GM19193 (cell line): ENCODE measurements around the gene GRIA1.

ENCODE experiments used
- POLR2A ChIP-seq: IDR thresholded peaks from 4 replicates; pipeline ENCODE4 v1.6.1; 2011; ENCODE audit not compliant: insufficient read depth, insufficient read length; ENCODE audit errors: extremely low read depth

The GRIA1 gene

GRCh38 chr5:153774686-153775085, 284.2 kb downstream of the GRIA1 start:
- no peak for TF ChIP-seq POLR2A

DNA sequence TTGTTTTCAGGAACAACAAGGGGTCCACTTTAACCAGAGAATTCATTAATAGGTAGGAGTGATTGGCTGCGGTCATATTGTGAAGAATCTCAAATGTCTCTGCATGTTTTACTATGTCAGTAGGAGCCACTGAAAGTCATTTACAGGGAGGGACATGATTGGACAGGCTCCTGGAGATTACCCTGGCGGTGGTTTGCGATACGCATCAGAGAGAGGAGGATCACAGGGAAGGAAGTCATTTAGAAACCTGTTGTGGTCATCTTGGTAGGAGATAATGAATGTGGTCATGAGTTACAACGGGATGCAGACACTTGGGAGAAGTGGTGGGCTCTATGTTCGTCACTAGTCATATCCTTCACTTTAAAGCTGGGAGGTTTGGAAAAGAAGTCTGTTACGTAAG, 285.5 kb downstream of the GRIA1 start:
- TF ChIP-seq POLR2A: no peak

GRCh38 chr5:153777681-153778581, 287.5 kb downstream of the GRIA1 start:
- no peak for TF ChIP-seq POLR2A

- TF ChIP-seq POLR2A: no peak
These were observed 289.4 kb downstream of the GRIA1 start for GRCh38 chr5:153779836-153780235.

GRCh38 chr5:153780876-153781705, 290.6 kb downstream of the GRIA1 start:
- TF ChIP-seq POLR2A: no peak

- no peak for TF ChIP-seq POLR2A
These were observed 292.3 kb downstream of the GRIA1 start for GRCh38 chr5:153782589-153783361.

GRCh38 chr5:153783362-153783658, 292.8 kb downstream of the GRIA1 start:
- no peak for TF ChIP-seq POLR2A

DNA sequence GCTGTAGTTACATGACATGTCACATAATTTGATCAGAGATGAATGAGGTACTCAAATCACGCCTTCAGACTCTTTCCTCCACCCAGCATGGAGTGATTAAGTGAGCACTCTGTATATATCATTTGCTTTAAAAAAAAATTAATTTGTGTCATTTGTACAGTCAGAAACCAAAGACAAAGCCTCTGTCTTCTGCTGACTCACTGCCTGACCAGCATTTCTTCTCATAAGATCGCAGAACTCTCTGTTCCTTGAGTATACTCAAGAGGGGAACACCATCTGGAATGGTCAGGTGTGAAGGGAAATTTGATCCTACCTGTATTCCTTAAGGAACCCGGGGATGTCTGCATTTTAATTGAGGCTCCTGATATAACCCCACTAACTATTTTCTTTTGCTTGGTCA, 293.8 kb downstream of the GRIA1 start:
- no peak for TF ChIP-seq POLR2A

DNA sequence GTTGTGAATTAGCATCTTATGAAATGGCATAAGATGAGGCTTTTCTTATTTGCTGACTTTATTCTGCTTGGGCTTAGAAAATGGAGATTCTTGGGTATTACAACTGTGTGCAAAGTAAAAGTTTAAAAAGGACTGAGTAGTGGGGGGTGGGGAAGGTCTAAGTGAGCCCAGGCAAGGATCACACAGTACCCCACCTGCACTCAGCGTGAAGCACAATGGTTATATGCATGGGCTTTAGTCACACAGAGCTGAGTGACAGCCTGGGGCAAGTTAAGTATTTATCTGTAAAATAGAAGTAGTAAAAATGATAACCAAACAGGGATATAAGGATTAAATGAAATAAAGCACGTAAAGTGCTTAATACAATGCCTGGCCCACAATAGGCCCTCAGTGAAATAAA, 300.9 kb downstream of the GRIA1 start:
- no peak for TF ChIP-seq POLR2A

GRCh38 chr5:153792305-153792704, 301.8 kb downstream of the GRIA1 start:
- TF ChIP-seq POLR2A: no peak

DNA sequence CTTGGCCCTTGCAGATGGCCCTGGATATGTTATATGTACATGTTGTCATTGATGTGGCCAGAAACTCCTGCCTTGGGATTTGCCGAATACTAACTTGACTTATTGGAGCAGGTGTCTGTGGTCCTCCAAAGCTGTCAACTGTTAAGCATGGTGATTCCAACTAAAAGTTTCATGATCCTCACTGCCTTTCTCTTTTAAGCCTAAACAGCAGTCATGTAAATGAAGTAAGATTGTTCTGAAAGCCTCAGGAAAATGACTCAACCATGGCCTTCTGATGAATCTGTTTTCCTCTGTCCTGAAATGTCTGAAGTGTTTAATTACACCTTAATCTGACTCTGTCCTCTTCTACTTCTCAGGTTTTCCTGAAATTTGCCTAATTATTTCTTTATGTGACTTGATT, 303.2 kb downstream of the GRIA1 start:
- no peak for TF ChIP-seq POLR2A

DNA sequence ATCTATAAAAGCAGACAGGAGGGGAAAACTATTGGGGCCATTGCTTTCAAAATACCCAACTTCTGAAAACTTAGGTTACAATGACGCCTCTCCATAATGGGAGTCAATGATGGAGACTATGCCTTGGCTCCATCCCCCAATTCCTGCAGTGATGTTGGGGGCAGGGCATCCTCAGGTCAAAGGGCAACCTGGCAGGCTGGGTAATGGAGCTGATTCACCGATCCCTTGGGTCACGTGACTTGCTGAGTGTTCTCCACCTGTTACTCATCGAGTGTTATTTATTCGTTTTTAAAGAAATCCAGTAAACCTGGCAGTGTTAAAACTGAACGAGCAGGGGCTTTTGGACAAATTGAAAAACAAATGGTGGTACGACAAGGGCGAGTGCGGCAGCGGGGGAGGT, 303.9 kb downstream of the GRIA1 start:
- TF ChIP-seq POLR2A: no peak

DNA sequence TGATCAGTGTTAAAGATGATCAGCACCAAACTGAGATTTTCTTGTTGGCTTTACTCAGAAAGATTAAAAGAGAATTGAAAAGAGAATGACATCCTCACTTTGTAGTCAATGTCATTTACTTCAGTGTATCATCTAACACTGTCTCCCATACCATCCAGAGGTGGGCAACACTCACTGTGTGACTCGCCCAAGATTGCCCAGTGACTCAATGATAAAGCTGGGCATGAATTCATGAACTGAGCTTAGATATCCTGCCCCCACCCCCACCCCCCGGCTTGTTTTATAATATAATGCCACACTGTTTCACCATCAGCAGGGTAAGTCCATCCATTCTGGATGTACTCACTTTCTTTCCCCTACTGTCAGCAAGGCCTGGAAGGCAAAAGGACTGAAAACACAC, 306.1 kb downstream of the GRIA1 start:
- TF ChIP-seq POLR2A: no peak

DNA sequence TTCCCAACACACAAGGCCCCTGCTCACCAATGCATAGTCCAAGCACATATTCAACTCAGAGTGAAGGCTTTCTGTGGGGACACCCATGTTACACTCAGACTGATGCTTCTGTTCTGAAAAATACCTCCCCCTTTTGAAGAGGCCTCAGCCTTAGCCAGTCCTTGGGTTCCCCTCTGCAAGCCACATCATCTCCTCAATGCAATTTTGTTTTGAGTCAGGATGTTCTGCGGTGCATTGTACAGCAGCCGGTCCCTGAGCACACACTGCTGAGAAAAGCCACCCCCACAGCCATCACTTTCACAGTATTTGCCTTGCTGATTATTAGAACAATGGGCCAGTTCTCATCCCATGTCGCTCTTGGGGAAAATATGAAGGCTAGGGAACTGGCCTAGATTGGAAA, 307.0 kb downstream of the GRIA1 start:
- TF ChIP-seq POLR2A: no peak

DNA sequence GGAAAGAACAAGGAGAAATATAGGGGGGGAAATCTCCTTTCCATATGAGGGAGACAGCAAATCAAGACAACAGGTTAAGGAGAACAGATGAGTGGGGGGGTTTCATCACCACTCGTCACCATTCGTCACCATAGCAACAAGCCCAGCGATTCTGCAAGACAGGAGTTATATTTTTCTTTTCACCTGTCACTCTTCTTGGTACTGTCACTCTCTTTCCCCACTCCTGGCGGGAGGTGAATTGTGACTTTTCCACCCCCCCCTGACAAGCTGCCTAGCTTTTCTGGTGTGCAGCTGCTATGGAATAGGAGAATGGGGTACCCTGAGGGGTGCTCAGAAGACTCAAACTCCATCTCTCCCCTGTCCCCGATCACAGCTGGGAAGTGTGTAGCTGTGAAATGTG, 308.4 kb downstream of the GRIA1 start:
- TF ChIP-seq POLR2A: no peak

- TF ChIP-seq POLR2A: no peak
These were observed 309.0 kb downstream of the GRIA1 start for GRCh38 chr5:153799466-153799865.
